Astrocyte (in vitro differentiated cells and primary cell): ENCODE measurements around the gene GRIK3. TPM values are rescaled to one million over a fixed set of nuclear protein-coding genes. Genes with fewer than 3 reads are reported as not detected.

Source experiments
- DNase-seq: peaks from one replicate; pipeline ENCODE4 v3.0.0-alpha.2; 2010; ENCODE audit warnings: low read depth
- FAIRE-seq: peaks from 2 replicates; lab custom pipeline; 2011; peaks lifted over from hg19 to GRCh38; lab: Jason Lieb, UNC
- H2AFZ ChIP-seq: 2 replicates; pipeline ENCODE4 v1.6.0; 2012; ENCODE audit warnings: low read depth, low read length, inconsistent platforms
- H3K27ac ChIP-seq: 2 replicates; pipeline ENCODE4 v1.5.1; 2011; ENCODE audit warnings: low read depth, low read length, inconsistent platforms
- H3K27me3 ChIP-seq: 2 replicates; pipeline ENCODE4 v1.6.0; 2011; ENCODE audit warnings: low read length, inconsistent platforms; ENCODE audit not compliant: insufficient read depth
- H3K36me3 ChIP-seq: 2 replicates; pipeline ENCODE4 v1.5.1; 2011; ENCODE audit warnings: low read length, inconsistent platforms; ENCODE audit not compliant: insufficient read depth
- H3K4me1 ChIP-seq: 2 replicates; pipeline ENCODE4 v1.5.1; 2011; ENCODE audit warnings: low read length, inconsistent platforms; ENCODE audit not compliant: insufficient read depth
- H3K4me2 ChIP-seq: 2 replicates; pipeline ENCODE4 v1.6.0; 2012; ENCODE audit warnings: low read length, inconsistent platforms
- H3K4me3 ChIP-seq: 2 replicates; pipeline ENCODE4 v1.5.1; 2011; ENCODE audit warnings: low read depth, mild to moderate bottlenecking, low read length, inconsistent platforms; ENCODE audit not compliant: insufficient read depth
- H3K79me2 ChIP-seq: 2 replicates; pipeline ENCODE4 v1.6.0; 2012; ENCODE audit warnings: mild to moderate bottlenecking, low read length, inconsistent platforms; ENCODE audit not compliant: insufficient read depth
- H3K9ac ChIP-seq: 2 replicates; pipeline ENCODE4 v1.6.0; 2012; ENCODE audit warnings: mild to moderate bottlenecking, low read length, inconsistent platforms
- H3K9me3 ChIP-seq: 2 replicates; pipeline ENCODE4 v1.5.1; 2012; ENCODE audit warnings: low read depth, mild to moderate bottlenecking, low read length, inconsistent platforms; ENCODE audit not compliant: insufficient read depth
- H4K20me1 ChIP-seq: 2 replicates; pipeline ENCODE4 v1.6.0; 2012; ENCODE audit warnings: low read length, inconsistent platforms; ENCODE audit not compliant: insufficient read depth
- H3K27ac Mint-ChIP-seq: one replicate; pipeline ENCODE4 v1.8.0; 2021; ENCODE audit warnings: mild to moderate bottlenecking, mixed read lengths; ENCODE audit not compliant: unreplicated experiment
- H3K27me3 Mint-ChIP-seq: one replicate; pipeline ENCODE4 v1.8.0; 2021; ENCODE audit warnings: low read depth, mixed read lengths; ENCODE audit not compliant: unreplicated experiment
- H3K36me3 Mint-ChIP-seq: one replicate; pipeline ENCODE4 v1.8.0; 2021; ENCODE audit warnings: low read depth, mixed read lengths; ENCODE audit not compliant: unreplicated experiment
- H3K4me1 Mint-ChIP-seq: one replicate; pipeline ENCODE4 v1.8.0; 2021; ENCODE audit warnings: low read depth, mixed read lengths; ENCODE audit not compliant: unreplicated experiment
- H3K4me3 Mint-ChIP-seq: one replicate; pipeline ENCODE4 v1.8.0; 2021; ENCODE audit warnings: mild to moderate bottlenecking, moderate library complexity, mixed read lengths; ENCODE audit not compliant: unreplicated experiment
- H3K9me3 Mint-ChIP-seq: one replicate; pipeline ENCODE4 v1.8.0; 2021; ENCODE audit warnings: mild to moderate bottlenecking, mixed read lengths; ENCODE audit not compliant: unreplicated experiment
- EZH2 ChIP-seq: IDR thresholded peaks from 2 replicates; pipeline ENCODE4 v1.6.1; 2012; ENCODE audit warnings: mild to moderate bottlenecking, low read length, inconsistent platforms; ENCODE audit not compliant: insufficient read depth
- total RNA-seq: library from RNA; stranded (reverse); gene quantifications from 2 replicates; pipeline ENCODE4 v1.2.1, GENCODE V29; 2021
- TF ChIP-seq, protein P1 (sequence below): IDR thresholded peaks from 2 replicates; pipeline ENCODE4 v1.5.1; 2011; ENCODE audit warnings: low read depth, mild to moderate bottlenecking, inconsistent platforms, low read length, moderate library complexity; ENCODE audit not compliant: insufficient read depth

The GRIK3 gene
- total RNA-seq, 1 donor from 2014 or later, result 0.16 TPM

DNA sequence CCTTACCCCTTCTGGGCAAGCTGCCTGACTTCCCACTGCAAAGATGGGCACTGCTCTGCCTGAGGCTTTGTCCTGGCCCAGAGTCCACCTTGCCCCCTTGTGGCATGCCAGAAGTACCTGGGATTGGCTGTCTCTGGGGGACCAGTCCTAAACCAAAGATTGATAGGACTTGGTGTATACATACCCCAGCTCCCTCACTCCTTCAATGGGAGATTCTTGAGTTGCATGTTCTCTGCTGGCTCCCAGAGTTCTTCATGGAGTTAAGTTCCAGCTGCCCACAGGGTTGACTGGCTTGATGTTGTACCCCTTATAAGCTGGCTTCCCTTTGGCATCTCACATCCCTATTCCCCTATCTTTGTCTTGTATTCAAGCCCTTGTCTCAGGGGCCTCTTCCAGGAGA is 244.8 kb downstream of the GRIK3 start:
- peaks cover 63% of the 10 kb centered on the region for H3K27me3 Mint-ChIP-seq
- FAIRE-seq (no peak), DNase-seq (no peak)
- Histone ChIP-seq H3K27ac (no peak overlapping the region), H3K4me3 (no peak overlapping the region), H2AFZ (no peak overlapping the region), H3K4me1 (no peaks in the 10 kb centered on the region), H4K20me1 (no peaks in the 10 kb centered on the region), H3K36me3 (no peaks in the 10 kb centered on the region), H3K9ac (no peak overlapping the region), H3K27me3 (no peaks in the 10 kb centered on the region), H3K79me2 (no peaks in the 10 kb centered on the region), H3K4me2 (no peak overlapping the region), H3K9me3 (no peaks in the 10 kb centered on the region)
- H3K4me1 Mint-ChIP-seq, result peaks cover 3% of the 10 kb centered on the region
- no peak for TF ChIP-seq EZH2
- TF ChIP-seq, protein P1, sequence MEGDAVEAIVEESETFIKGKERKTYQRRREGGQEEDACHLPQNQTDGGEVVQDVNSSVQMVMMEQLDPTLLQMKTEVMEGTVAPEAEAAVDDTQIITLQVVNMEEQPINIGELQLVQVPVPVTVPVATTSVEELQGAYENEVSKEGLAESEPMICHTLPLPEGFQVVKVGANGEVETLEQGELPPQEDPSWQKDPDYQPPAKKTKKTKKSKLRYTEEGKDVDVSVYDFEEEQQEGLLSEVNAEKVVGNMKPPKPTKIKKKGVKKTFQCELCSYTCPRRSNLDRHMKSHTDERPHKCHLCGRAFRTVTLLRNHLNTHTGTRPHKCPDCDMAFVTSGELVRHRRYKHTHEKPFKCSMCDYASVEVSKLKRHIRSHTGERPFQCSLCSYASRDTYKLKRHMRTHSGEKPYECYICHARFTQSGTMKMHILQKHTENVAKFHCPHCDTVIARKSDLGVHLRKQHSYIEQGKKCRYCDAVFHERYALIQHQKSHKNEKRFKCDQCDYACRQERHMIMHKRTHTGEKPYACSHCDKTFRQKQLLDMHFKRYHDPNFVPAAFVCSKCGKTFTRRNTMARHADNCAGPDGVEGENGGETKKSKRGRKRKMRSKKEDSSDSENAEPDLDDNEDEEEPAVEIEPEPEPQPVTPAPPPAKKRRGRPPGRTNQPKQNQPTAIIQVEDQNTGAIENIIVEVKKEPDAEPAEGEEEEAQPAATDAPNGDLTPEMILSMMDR, result no peak
- peaks cover 3% of the 10 kb centered on the region for H3K9me3 Mint-ChIP-seq
- no peak overlapping the region for H3K27ac Mint-ChIP-seq
- no peak overlapping the region for H3K4me3 Mint-ChIP-seq
- H3K36me3 Mint-ChIP-seq, result no peaks in the 10 kb centered on the region

DNA sequence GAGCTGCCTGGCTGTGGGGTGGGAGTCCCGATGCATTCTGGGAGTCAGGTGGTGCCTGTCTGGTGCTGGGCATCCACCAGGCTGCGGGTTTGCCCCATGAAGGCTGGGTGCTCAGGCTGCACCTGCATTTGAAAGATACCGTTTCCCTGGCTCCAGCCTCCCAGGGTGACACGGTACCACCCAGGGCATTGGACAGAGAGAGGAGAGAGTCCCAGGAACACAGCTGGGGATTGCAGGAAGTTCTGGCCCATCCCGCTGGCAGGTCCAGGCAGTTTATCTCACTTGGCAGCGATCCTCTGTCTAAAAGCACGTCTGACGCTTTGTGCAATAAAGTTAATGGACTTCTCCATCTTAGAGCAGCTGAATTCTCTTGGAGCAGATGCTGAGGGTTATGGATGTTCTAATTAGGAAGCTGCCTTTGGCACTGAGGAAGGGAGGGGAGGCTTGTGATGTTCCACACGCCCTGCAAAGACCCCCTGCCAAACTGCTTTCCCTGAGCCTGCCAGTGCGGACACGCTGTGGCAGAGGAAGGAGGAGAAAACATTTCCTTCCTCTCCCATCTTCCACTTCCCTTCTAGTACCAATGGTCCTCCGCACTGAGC is 246.9 kb downstream of the GRIK3 start:
- Mint-ChIP-seq H3K27me3 (peaks cover 74% of the 10 kb centered on the region), H3K9me3 (no peaks in the 10 kb centered on the region), H3K27ac (no peak overlapping the region), H3K36me3 (no peaks in the 10 kb centered on the region), H3K4me3 (no peak overlapping the region), H3K4me1 (peaks cover 8% of the 10 kb centered on the region)
- Histone ChIP-seq H3K9me3 (no peaks in the 10 kb centered on the region), H3K79me2 (no peaks in the 10 kb centered on the region), H3K27me3 (no peaks in the 10 kb centered on the region), H3K4me2 (no peak overlapping the region), H3K9ac (no peak overlapping the region), H4K20me1 (no peaks in the 10 kb centered on the region), H3K4me3 (no peak overlapping the region), H3K36me3 (no peaks in the 10 kb centered on the region), H2AFZ (no peak overlapping the region), H3K27ac (no peak overlapping the region), H3K4me1 (no peaks in the 10 kb centered on the region)
- DNase-seq (no peak), FAIRE-seq (no peak)
- no peak for TF ChIP-seq EZH2
- TF ChIP-seq, protein P1, result no peak

DNA sequence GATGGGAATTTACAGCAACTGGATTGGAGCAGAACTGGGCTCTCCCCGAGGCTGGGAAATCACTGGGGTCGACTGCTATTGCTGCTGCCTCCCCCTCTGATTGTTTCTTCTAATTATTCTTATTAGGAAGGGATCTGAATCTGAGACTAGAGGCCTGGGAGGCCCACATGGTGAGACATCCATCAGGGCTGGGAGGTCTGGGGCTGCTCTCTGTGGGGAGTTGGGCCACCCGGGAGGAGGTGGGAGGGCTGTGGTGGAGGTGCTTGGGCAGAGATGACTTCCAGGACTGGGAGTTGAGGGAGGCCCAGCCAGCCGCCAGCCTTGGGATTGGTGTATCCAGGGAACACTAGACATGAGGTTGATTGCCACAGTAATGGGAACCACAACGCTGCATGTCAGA is 247.9 kb downstream of the GRIK3 start:
- Mint-ChIP-seq H3K4me1 (peaks cover 8% of the 10 kb centered on the region), H3K27me3 (peaks cover 67% of the 10 kb centered on the region), H3K36me3 (no peaks in the 10 kb centered on the region), H3K27ac (no peak overlapping the region), H3K4me3 (no peak overlapping the region), H3K9me3 (no peaks in the 10 kb centered on the region)
- Histone ChIP-seq H3K4me3 (no peak overlapping the region), H3K4me1 (no peaks in the 10 kb centered on the region), H3K36me3 (no peaks in the 10 kb centered on the region), H2AFZ (no peak overlapping the region), H3K27me3 (no peaks in the 10 kb centered on the region), H3K79me2 (no peaks in the 10 kb centered on the region), H4K20me1 (no peaks in the 10 kb centered on the region), H3K9me3 (no peaks in the 10 kb centered on the region), H3K9ac (no peak overlapping the region), H3K27ac (no peak overlapping the region), H3K4me2 (no peak overlapping the region)
- TF ChIP-seq, protein P1, result no peak
- TF ChIP-seq EZH2, result no peak
- no peak for FAIRE-seq
- DNase-seq, result no peak
